NCI-H2227 treated with DMSO at 0.1 percent for 48 hours (cell line): Measurements from ENCODE around the gene HDAC9.

Experiments
- DNase-seq: peaks from one replicate; lab custom pipeline; 2025; lab: John Stamatoyannopoulos, UW

Gene HDAC9

GRCh38 chr7:18558503-18558902 lies 63.0 kb downstream of the HDAC9 start:
- DNase-seq, result no peak

DNA sequence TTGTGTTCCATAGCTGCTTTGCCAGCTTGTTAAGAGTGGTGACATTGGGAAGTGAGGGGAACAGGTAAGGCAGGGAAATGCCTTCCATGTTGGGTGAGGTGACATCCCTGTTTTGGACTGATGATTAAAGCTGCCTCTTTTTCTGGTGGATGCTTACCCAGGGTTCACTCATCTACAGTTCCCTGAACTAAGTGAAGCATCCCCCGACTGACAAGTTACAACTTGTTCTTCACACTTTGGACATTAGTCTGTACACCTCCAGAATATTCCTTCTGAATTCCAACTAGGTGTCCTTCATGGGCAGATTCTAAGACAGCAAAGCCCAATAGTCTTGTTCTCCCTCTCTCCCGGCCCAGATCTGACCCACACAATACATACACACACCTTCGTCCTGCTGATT lies 63.4 kb downstream of the HDAC9 start:
- no peak for DNase-seq

GRCh38 chr7:18559756-18560155 lies 64.2 kb downstream of the HDAC9 start:
- DNase-seq, result no peak

DNA sequence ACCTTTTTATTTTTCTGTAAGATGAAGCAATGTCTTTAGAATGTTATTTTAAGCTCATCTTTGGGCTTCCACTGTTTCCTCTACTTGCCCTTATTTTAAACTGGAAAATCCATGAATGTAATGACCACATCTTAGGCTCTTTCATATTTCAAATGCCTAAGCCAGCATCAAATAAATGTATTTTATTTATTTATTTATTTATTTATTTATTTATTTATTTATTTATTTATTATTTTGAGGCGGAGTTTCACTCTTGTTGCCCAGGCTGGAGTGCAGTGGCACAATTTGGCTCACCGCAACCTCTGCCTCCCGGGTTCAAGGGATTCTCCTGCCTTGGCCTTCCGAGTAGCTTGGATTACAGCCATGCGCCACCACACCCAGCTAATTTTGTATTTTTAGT lies 69.2 kb downstream of the HDAC9 start:
- no peak for DNase-seq

GRCh38 chr7:18565337-18565736 lies 69.8 kb downstream of the HDAC9 start:
- no peak for DNase-seq

DNA sequence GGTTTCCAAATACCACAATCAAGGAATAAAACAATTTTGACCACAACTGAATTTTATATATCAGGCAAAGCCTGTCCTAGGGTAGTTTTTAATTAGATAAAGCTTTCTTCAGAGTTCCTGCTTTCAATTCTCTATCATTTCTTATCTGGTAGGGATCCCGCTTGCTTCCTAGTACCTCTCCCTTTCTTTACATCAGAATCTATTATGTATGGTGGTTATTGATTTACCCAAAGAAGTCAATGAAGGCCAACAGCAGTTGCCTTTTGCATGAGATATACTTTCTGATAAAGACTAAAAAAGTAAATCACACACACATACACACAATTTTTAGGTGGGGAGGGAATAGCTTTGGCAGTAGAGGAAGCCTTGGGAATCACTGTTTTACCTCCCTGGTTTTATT lies 70.7 kb downstream of the HDAC9 start:
- DNase-seq, result no peak

GRCh38 chr7:18566829-18567228 lies 71.3 kb downstream of the HDAC9 start:
- DNase-seq, result no peak

- no peak for DNase-seq
Measured at GRCh38 chr7:18570441-18570840, 74.9 kb downstream of the HDAC9 start.

DNA sequence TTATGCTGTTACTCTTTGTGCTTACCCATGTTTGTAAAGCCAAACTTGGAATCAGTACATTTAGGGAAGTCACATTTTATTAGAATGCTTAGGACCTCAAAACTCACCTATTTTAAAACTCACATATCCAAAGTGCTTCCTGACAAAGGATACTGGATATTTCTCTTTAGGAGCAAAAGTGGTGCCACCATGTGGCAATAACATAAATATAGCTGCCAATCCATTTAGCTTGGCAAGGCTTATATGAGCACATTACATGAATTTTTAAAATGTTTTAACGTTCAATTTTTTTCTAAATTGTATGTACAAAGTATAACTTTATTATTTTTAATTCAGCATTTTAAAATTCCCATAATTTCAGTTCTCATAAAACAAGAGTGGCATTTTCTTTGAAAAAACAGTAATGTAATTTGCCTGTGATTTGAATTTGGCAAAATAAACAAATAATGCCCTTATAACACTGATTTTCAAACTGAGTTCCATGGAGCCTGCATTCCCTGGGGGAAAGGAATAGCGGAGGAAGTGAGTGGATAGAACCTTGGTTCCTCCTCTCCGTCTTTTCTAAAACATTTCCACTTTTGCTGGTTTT lies 75.4 kb downstream of the HDAC9 start:
- DNase-seq, result no peak

GRCh38 chr7:18572154-18572553 lies 76.6 kb downstream of the HDAC9 start:
- DNase-seq, result no peak

GRCh38 chr7:18572885-18573284 lies 77.3 kb downstream of the HDAC9 start:
- no peak for DNase-seq

DNA sequence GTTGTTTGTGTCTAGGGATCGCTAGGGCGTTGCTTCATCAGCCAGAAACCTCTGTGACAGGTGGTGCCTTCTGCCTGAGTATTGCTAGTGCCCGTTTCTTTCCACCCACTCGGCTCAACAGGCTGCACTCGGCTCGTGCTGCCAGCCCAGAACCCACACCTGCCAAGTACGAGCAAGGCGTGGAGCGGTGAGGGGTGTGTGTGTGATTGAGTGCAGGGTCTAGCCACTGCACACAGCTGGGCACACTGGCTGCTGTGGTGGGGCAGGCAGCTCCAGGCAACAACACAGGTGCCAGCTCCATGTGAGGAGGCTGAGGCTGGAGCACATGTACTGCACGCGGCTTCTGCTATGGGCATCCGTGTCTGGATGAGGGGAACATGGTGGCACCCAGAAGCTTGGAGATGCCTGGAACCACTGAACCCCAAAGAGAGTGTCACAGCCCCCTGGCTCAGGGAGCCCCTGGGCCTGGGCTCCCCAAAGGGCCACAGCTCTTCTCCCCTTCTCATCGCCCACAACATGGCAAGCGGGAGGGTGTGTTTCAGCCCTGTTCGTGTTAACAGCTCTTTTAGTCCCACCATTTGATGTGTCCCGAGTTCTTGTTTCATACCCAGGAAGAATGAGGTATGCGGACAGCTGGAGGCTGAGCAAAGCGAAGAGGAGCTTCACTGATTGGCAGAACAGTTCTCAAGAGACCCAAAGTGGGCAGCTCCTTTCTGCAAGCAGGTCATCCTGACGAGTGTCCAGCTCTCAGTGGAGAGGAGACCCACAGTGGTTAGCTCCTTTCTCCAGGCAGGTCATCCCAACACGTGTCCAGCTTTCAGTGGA lies 78.1 kb downstream of the HDAC9 start:
- DNase-seq, result no peak

- DNase-seq, result no peak
Measured at GRCh38 chr7:18574235-18574540, 78.6 kb downstream of the HDAC9 start.

DNA sequence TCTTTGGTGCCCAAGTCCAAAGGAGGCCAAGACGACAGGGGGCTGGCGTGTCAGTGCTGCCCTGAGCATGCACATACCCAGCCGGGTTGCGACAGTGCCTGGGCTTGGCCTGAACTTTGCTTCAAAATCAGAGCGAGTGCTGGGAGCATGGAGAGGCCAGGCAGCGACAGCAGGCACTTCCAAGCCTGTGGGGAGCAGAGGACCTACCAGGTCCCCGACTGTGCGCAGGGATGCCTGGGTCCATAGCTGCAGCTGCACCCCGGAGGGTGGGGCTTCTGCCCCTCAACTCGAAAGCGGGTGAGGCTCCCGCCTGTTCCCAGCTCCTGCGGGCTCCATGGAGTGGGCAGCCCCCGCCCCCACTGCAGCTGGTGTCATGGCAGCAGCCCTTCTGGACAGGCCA lies 79.1 kb downstream of the HDAC9 start:
- no peak for DNase-seq

DNA sequence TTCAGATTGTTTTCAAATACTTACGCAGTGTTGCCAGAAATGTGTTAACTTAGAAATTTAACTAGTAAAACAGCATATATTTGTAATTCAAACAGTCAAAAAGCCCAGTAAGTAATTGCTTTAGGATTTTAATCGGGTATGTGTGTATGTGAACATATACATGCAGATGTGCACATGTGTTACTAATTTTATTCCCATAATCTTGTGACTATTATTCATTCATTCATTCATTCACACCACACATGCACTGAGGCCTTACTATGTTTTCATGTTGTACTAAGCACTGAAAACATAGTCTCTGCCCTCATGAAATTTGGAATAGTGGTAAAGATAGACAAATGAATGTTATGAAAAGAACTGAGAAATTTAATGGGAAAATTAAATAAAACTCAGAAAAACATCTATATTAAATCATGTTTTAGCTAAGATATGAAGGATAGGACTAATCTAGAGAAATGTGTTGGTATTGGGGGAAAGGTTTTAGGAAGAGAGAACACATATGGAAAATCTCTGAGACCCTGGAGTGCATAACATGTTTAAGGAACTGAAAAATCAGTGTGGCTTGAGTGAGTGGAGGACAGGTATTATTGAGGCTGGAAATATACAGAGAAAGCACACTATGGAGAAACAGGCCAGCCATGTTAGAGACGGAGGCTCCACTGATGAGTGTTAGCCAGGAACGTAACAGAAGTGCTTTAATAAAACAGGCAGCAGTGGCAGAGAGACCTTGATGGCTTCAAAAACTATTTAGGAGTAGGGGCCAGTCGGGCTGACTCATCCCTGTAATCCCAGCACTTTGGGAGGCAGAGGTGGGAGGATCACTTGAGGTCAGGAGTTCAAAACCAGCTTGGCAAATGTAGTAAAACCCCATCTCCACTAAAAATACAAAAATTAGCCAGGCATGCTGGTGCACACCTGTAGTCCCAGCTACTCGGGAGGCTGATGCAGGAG lies 80.3 kb downstream of the HDAC9 start:
- no peak for DNase-seq

DNA sequence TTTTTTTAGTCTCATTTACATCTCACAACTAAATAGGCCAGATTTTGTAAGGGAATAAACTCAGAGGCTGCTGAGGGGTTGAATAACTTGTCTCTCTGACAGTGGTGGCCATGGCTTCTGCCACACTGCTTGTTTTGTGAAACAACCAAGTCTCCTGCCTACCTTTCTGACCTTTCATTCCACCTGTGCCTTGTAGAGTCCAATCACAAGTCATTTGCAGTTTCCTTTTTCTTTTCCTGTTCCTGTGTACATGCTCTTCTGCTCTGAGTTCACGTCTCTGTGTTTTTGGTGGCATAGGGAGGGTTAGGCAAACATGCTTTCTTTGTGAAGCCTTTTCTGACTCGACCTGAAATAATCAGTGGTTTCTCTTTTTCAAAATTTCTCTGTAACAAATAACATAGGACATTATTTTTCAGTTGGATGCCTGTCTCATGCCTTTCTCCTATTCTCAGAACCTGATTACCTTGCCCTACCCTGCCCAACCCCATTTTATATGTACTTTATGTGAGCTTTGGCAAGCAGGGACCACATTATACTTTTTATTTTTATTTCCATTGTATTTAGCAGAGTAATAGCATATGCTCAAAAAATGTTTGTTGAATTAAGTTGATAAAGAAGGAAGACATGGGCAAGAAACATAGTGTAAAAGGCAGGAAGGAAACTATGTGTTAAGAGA lies 81.7 kb downstream of the HDAC9 start:
- DNase-seq, result no peak

GRCh38 chr7:18579698-18580097 lies 84.1 kb downstream of the HDAC9 start:
- DNase-seq, result no peak

GRCh38 chr7:18580950-18581349 lies 85.4 kb downstream of the HDAC9 start:
- peak; percentile 91 for DNase-seq

- DNase-seq, result no peak
Measured at GRCh38 chr7:18583305-18583704, 87.8 kb downstream of the HDAC9 start.

DNA sequence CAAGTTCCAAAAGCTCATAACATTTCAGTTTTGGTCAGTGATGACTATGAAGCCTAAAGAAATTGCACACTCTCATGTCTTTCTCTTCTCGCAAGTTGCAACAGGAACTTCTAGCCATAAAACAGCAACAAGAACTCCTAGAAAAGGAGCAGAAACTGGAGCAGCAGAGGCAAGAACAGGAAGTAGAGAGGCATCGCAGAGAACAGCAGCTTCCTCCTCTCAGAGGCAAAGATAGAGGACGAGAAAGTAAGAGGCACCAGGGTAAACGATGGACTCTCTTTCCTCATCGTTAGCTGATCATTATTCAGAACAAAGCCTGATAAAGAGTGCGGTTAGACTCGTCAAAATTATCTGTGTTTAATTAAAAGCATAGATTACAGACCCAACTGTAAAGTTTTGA lies 94.7 kb downstream of the HDAC9 start:
- DNase-seq, result no peak

- DNase-seq, result peak; percentile 9
Measured at GRCh38 chr7:18590744-18591340, 95.3 kb downstream of the HDAC9 start.
